DND-41 (cell line): ENCODE data around the gene PERP.

ENCODE experiments used
- ATAC-seq: fragments of 200-7000 bp; cut with Tn5 transposase; 3 replicates; pipeline ENCODE4 v1.9.1; 2021; ENCODE audit warnings: low read depth; ENCODE audit not compliant: insufficient read depth
- DNase-seq: peaks from one replicate; pipeline ENCODE4 v3.0.0-alpha.2; 2020
- H2AFZ ChIP-seq: 2 replicates; pipeline ENCODE4 v1.6.0; 2012; ENCODE audit warnings: low read depth, low read length
- H3K27ac ChIP-seq: 2 replicates; pipeline ENCODE4 v1.5.1; 2012; ENCODE audit warnings: low read length, inconsistent platforms
- H3K27me3 ChIP-seq: fragments of 200-600 bp; sonication (generic); 2 replicates; pipeline ENCODE4 v1.6.0; 2012; ENCODE audit warnings: low read length, mild to moderate bottlenecking, inconsistent platforms; ENCODE audit not compliant: insufficient read depth, poor library complexity
- H3K36me3 ChIP-seq: 2 replicates; pipeline ENCODE4 v1.5.1; 2012; ENCODE audit warnings: low read length, inconsistent platforms; ENCODE audit not compliant: insufficient read depth
- H3K4me1 ChIP-seq: 2 replicates; pipeline ENCODE4 v1.5.1; 2012; ENCODE audit warnings: mild to moderate bottlenecking, low read length; ENCODE audit not compliant: insufficient read depth
- H3K4me2 ChIP-seq: 2 replicates; pipeline ENCODE4 v1.6.0; 2012; ENCODE audit warnings: mild to moderate bottlenecking, moderate library complexity, low read length, inconsistent platforms; ENCODE audit not compliant: insufficient read depth
- H3K4me3 ChIP-seq, 2 experiments: fragments of 200-600 bp in 1 of 2; shearing (Covaris generic) in 1 of 2; 2 replicates each; pipeline ENCODE4 v1.5.1; 2012 to 2016; ENCODE audit warnings: inconsistent platforms in 2 of 2, low read length in 2 of 2, mild to moderate bottlenecking in 2 of 2, low read depth in 1 of 2, moderate library complexity in 1 of 2
- H3K79me2 ChIP-seq: 2 replicates; pipeline ENCODE4 v1.6.0; 2012; ENCODE audit warnings: low read length, inconsistent platforms; ENCODE audit not compliant: insufficient read depth
- H3K9ac ChIP-seq: 2 replicates; pipeline ENCODE4 v1.6.0; 2012; ENCODE audit warnings: low read depth, mild to moderate bottlenecking, inconsistent platforms, low read length, moderate library complexity
- H3K9me3 ChIP-seq: 2 replicates; pipeline ENCODE4 v1.5.1; 2012; ENCODE audit warnings: low read length, moderate library complexity, mild to moderate bottlenecking, inconsistent platforms; ENCODE audit not compliant: insufficient read depth, severe bottlenecking
- H4K20me1 ChIP-seq: 2 replicates; pipeline ENCODE4 v1.6.0; 2012; ENCODE audit warnings: low read length; ENCODE audit not compliant: insufficient read depth
- EZH2 ChIP-seq: IDR thresholded peaks from 3 replicates; pipeline ENCODE4 v1.6.1; 2012; ENCODE audit warnings: borderline replicate concordance, low read depth, mild to moderate bottlenecking, moderate library complexity, low read length, inconsistent platforms; ENCODE audit not compliant: severe bottlenecking
- TF ChIP-seq, protein P1 (sequence below): IDR thresholded peaks from 2 replicates; pipeline ENCODE4 v1.5.1; 2012; ENCODE audit warnings: borderline replicate concordance, low read length, moderate library complexity, mild to moderate bottlenecking; ENCODE audit not compliant: poor library complexity, severe bottlenecking; ENCODE audit errors: extremely low read depth

The PERP gene

DNA sequence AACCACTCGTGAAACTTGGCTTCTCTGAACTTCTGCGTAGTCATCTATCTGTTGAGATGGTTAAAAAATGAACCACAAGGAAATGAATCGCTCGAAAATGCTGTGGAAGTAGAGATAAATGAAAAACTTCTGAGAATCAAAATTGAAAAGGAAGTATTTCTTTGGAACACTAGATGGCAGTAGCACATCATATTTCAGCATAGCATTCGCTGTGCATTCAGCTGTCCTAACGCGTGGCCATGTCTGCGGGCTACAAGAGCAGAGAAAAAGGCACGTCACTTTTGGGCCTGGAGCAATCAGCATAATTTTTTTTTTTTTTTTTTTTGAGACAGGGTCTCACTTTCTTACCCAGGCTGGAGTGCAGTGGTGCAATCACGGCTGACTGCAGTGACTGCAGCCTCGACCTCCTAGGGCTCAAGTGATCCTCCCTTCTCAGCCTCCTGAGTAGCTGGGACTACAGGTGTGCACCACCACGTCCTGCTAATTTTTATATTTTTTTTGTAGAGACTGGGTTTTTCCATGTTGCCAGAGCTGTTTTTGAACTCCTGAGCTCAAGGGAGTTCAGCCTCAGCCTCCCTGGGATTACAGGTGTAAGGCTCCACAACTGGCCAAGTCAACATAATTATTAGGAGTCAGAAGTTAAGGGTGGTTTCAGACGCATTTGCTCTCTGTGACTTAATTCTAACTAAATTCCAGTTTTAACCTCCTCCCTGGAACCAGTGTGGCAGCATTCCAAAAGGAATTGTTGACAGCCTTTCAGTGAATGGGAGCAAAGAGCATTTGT is 8.8 kb upstream of the PERP start:
- TF ChIP-seq, protein P1, sequence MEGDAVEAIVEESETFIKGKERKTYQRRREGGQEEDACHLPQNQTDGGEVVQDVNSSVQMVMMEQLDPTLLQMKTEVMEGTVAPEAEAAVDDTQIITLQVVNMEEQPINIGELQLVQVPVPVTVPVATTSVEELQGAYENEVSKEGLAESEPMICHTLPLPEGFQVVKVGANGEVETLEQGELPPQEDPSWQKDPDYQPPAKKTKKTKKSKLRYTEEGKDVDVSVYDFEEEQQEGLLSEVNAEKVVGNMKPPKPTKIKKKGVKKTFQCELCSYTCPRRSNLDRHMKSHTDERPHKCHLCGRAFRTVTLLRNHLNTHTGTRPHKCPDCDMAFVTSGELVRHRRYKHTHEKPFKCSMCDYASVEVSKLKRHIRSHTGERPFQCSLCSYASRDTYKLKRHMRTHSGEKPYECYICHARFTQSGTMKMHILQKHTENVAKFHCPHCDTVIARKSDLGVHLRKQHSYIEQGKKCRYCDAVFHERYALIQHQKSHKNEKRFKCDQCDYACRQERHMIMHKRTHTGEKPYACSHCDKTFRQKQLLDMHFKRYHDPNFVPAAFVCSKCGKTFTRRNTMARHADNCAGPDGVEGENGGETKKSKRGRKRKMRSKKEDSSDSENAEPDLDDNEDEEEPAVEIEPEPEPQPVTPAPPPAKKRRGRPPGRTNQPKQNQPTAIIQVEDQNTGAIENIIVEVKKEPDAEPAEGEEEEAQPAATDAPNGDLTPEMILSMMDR, result peak; percentile 81
- TF ChIP-seq EZH2, result no peak
- H3K4me3 ChIP-seq, result no peak overlapping the region
- no peaks in the 10 kb centered on the region for H3K4me1 ChIP-seq
- H3K79me2 ChIP-seq, result no peaks in the 10 kb centered on the region
- H3K27me3 ChIP-seq, result peaks cover 20% of the 10 kb centered on the region
- H3K4me2 ChIP-seq, result no peak overlapping the region
- H4K20me1 ChIP-seq, result no peaks in the 10 kb centered on the region
- DNase-seq (peak; percentile 47), ATAC-seq (peak; percentile 93)
- H3K36me3 ChIP-seq, result no peaks in the 10 kb centered on the region
- no peaks in the 10 kb centered on the region for H3K9me3 ChIP-seq
- no peak overlapping the region for H3K9ac ChIP-seq
- no peak overlapping the region for H2AFZ ChIP-seq
- H3K27ac ChIP-seq, result no peak overlapping the region

DNA sequence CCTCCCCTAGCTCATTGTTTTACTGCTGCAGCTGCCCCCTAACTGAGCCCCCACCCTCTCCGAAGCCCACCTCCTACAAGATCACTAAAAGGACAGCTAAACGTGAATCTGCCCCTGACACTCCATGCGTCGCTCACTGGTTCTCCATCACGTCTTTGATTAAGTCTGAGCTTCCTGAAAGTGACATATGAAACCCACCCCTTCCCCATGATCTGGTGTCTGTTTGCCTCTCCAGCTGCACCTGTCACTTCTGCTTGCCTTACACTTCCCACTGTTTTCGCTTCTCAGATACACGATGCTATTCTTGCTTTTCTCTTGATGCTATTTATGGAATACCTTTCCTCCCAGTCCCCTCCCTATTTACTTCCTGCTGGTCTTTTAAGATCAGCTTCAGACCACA is 8.0 kb upstream of the PERP start:
- no peak overlapping the region for H3K4me3 ChIP-seq
- no peaks in the 10 kb centered on the region for H3K36me3 ChIP-seq
- H2AFZ ChIP-seq, result no peak overlapping the region
- no peak for TF ChIP-seq EZH2
- TF ChIP-seq, protein P1, result no peak
- H3K4me2 ChIP-seq, result no peak overlapping the region
- no peak for ATAC-seq
- no peaks in the 10 kb centered on the region for H3K4me1 ChIP-seq
- H3K27ac ChIP-seq, result no peak overlapping the region
- H3K79me2 ChIP-seq, result no peaks in the 10 kb centered on the region
- peaks cover 16% of the 10 kb centered on the region for H3K27me3 ChIP-seq
- no peaks in the 10 kb centered on the region for H4K20me1 ChIP-seq
- no peaks in the 10 kb centered on the region for H3K9me3 ChIP-seq
- no peak for DNase-seq
- H3K9ac ChIP-seq, result no peak overlapping the region

DNA sequence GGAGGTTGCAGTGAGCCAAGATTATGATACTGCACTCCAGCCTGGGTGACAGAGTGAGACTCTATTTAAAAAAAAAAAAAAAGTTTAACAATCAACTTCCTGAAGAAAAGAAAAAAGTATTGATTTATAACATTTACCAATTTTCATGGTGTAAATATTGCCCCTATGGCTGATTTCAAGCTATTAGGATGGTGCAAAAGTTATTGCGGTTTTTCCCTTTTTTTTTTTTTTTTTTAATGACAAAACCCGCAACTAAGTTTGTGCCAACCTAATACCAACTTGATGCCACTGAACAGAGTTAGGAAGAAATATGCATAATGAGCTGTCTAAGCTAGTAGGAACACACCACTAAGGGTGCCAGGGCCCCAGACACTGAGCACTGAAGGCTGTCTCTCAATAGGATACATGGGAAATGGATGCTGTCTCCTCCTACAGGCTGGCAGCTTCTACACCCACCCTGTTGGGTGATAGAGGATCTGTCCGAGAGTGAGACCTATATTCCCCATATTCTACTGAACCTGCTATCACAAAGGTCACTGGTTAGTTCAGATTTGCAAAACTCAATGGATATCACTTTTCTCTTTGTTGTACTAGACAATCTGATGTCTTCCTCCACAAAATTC is 6.5 kb upstream of the PERP start:
- no peaks in the 10 kb centered on the region for H4K20me1 ChIP-seq
- H2AFZ ChIP-seq, result no peak overlapping the region
- TF ChIP-seq, protein P1, result no peak
- no peak for TF ChIP-seq EZH2
- no peaks in the 10 kb centered on the region for H3K4me1 ChIP-seq
- H3K9ac ChIP-seq, result no peak overlapping the region
- DNase-seq, result no peak
- no peak overlapping the region for H3K4me3 ChIP-seq
- no peaks in the 10 kb centered on the region for H3K36me3 ChIP-seq
- no peaks in the 10 kb centered on the region for H3K79me2 ChIP-seq
- H3K9me3 ChIP-seq, result no peaks in the 10 kb centered on the region
- no peak overlapping the region for H3K27ac ChIP-seq
- peaks cover 16% of the 10 kb centered on the region for H3K27me3 ChIP-seq
- H3K4me2 ChIP-seq, result no peak overlapping the region
- no peak for ATAC-seq
